HG02678 (cell line): ENCODE measurements around the gene FUBP3.

Source experiments
- ATAC-seq: cut with Tn5 transposase; IDR thresholded peaks from one replicate; pipeline ENCODE4 v1.9.1; 2021; ENCODE audit warnings: mild to moderate bottlenecking, moderate library complexity; ENCODE audit not compliant: unreplicated experiment

The FUBP3 gene

GRCh38 chr9:130578865-130579737, at the start of gene FUBP3:
Gene FUBP3 (plus strand): TSS chr9:130579577. CDS start chr9:130579681, 104 bp downstream.
- ATAC-seq, result peak; percentile 90

DNA sequence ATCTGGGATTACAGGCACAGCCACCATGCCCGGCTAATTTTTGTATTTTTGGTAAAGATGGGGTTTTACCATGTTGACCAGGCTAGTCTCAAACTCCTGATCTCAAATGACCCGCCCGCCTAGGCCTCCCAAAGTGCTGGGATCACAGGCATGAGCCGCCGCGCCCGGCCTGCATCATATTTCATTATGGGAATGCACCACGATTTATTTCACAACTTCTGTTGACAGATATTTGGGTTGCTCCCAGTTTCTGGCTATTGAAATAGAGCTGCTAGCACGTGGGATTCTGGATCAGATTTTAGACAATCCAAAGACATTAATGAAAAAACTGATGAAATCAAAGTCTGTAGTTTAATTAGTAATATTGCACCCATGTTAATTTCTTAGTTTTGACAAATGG, 48.4 kb upstream of the FUBP3 start:
- no peak for ATAC-seq

- ATAC-seq, result no peak
Measured at GRCh38 chr9:130531670-130532069, 47.7 kb upstream of the FUBP3 start.

- ATAC-seq, result no peak
Measured at GRCh38 chr9:130532426-130533080, 46.8 kb upstream of the FUBP3 start.

- ATAC-seq, result no peak
Measured at GRCh38 chr9:130535818-130536521, 43.4 kb upstream of the FUBP3 start.

DNA sequence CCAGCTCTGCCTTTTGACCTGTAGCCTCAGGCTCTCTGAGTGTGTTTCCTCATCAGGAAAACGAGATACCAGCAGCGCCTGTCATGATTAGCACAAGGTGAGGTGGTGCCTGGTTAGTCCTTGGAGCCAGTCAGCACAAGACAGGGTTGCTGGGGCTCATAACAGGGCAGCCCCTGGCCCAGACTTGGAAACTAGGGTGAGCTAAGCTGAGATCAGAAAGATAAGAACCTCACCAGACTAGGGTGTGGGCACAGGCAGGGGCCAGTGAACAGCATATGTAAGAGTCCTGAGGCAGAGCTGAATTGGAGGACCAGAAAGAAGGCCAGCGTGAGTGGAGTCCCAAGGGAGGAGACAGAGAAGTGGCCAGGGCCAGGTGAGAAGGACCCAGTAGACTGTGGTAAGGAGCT, 42.7 kb upstream of the FUBP3 start:
- ATAC-seq, result no peak

DNA sequence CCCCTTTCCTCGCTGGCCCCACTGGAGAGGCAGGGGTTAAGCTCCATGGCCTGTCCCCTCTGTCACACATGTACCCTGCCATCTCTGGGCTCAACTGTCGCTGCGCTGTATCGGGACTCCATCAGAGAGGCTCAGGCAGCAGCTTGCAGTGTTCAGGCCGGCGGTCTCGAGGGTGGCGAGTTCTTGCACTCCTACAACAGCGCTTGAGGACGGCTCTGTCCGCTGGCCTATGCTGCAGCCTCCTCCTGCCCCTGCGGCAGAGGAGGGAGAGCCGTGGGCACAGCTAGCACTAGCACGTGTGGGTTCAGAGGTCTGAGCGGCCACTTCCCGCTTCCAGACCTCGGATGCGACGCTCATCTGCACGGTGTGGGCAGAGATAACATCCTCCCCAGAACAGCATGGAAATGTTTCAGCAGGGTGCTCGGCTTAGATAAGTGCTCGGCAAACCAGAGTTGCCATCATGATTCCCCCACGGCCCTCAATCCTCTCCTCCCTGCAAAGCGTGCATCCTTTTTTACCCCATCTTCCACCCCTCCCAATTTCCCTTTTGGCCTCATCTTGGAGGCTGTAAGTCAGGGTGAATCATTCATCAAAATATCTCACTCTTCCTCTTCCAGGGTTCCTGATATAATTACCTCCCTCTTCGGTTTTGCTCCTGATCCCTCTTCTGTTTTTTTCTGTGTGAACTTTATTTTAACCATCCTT, 41.9 kb upstream of the FUBP3 start:
- no peak for ATAC-seq

DNA sequence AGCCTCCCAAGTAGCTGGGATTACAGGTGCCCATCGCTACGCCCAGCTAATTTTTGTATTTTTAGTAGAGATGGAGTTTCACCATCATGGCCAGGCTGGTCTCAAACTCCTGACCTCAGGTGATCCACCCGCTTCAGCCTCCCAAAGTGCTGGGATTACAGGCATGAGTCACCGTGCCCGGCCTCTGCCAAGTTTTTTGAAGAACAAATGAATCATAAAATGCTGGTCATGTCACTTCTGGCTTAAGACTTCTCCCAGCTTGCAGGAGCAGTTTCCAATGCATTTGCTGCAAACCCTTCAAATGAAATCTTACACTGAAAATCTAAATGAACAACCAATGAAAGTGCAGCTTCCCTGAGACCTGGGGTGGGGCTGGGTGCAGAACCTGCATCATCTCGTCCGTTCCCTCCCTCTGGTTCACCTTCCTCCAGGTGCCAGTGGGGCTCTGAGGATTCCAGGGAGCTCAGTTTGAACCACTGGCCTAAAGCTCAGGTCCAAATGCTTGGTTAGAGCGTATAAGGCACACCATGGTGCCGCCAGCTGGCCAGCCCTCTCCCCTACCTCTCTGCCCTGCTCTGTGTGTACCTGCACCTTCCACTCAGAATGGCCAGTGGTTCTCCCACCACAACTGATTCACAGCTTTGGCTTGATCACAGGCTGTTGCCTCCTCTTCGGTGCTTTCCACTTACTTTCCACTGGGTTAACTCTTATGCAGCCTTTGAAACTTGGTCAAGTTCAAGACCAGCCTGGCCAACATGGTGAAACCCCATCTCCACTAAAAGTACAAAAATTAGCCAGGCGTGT, 39.8 kb upstream of the FUBP3 start:
- no peak for ATAC-seq

GRCh38 chr9:130541533-130541932, 37.8 kb upstream of the FUBP3 start:
- no peak for ATAC-seq

DNA sequence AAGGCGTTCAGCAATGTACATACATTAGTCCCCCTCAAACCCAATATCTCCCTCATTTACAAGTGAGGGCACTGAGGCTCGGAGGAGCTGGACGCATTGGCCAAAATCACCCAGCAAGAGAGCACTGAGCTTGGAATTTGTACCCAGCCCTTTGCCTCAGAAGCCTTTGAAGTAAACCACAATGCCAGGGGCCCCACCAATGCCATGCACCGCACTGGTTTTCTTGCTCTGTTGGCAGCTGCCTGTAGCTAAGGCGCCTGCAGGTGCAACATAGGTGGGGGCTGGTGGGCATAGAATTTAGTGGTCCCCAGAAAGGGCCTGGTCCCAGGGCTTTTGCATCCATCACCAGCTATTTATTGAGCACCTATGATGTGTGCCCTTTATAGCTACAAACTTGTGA, 37.3 kb upstream of the FUBP3 start:
- ATAC-seq, result no peak

- ATAC-seq, result no peak
Measured at GRCh38 chr9:130542457-130543228, 36.7 kb upstream of the FUBP3 start.

- no peak for ATAC-seq
Measured at GRCh38 chr9:130543368-130543767, 36.0 kb upstream of the FUBP3 start.

- ATAC-seq, result no peak
Measured at GRCh38 chr9:130543859-130544258, 35.5 kb upstream of the FUBP3 start.

- ATAC-seq, result no peak
Measured at GRCh38 chr9:130544364-130544763, 35.0 kb upstream of the FUBP3 start.

GRCh38 chr9:130548103-130548502, 31.3 kb upstream of the FUBP3 start:
- ATAC-seq, result no peak

DNA sequence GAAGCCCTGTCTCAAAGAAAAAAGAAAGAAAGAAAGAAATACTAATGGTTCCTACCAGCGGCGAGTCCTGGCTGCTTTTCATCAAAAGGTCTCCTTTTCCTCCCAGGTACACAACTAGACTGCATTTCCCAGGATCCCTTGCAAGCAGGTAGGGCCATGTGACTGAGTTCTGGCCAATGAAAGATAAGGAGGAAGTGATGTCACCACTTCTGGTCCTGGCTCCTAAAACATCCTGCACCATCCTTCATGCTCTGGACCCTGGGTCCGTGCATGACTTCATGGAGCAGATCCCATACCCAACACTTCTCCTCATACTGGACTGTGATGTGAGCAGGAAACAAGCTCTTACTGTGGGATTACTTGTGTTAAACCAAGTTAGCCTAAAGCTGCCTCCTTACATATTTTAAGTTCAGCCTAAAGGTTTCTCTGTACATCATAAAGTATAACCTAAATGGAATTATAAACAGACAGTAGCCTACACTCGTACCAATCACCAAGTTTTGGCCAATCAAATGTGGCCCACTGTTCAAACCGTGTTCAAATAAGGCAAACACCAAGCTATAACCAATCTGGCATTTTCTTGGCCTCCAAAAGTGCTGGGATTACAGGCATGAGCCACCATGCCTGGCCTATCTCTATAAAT, 30.2 kb upstream of the FUBP3 start:
- ATAC-seq, result no peak

DNA sequence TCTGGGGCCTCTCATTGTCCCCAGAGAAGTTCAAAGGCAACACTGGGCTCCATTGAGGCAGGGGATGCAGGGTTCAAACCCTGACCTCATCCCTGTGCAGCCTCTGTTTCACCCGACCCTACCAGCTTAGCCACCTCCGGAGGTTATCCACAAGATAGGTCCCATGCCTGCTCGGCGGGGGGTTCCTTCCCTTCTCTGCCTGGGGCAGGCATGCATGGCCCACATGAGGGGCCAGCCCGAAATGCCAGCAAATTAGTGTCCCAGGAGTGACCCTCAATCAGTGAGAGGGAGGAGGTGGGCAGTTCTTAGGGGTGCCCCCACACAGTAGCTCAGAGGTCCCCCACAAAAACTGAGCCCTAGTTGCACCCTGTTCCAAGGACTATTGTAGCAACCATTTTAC, 24.8 kb upstream of the FUBP3 start:
- no peak for ATAC-seq

- ATAC-seq, result no peak
Measured at GRCh38 chr9:130555061-130555460, 24.3 kb upstream of the FUBP3 start.

DNA sequence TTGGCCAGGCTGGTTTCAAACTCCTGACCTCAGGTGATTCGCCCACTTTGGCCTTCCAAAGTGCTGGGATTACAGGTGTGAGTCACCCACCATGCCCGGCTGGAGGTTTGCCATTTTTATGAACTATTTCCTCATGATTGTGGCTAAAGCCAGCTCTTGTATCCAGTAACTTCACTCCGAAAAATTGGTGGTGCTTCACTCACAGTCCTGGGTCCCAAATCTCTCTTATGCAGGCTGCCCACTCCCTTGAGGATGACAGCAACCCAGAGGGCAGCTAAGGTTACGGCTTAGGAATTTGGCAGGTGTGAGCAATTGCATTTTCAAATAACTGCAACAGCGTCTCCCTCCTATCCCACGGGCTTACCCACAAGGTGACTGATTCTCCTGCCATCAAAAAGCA, 23.4 kb upstream of the FUBP3 start:
- ATAC-seq, result no peak
